NCI-H2107 (cell line): ENCODE measurements around the gene CAMKMT.
"Not testable (repeated sequence)": the region's sequence is repeated elsewhere in the genome, so short reads cannot be mapped to it uniquely, and the experiment has no call there.

Source experiments
- DNase-seq: peaks from one replicate; lab custom pipeline; 2025; lab: John Stamatoyannopoulos, UW

CAMKMT gene

DNA sequence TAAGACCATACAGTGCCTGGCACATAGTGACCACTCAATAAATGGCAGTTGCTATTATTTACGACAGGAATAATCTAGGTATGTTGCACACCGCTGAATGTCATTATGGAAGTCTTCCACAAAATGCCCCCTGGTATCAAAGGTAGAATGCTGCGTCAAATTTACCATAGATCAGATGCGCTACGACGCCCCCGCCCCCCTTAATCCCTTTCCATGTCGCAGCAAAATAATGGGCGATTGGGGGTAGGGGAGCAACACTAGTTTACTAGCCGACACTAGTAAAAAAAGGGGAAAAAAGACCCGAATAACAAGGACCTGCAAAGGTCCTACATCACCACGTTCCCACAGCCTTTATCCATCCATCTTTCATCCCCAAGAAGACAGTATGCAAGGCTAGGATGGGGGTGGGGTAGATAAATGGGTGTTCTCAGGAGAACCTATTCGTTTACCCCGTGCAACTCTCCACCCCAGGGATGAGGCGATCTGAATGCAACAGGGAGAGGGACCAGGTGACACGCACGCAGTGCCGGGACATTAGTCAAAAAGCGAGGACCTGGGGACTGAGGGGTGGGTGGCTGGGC, 908 bp upstream of the CAMKMT start:
- DNase-seq = no peak

- DNase-seq = no peak
These were observed 664 bp downstream of the CAMKMT start for GRCh38 chr2:44362207-44363015.

GRCh38 chr2:44364604-44365003, 2.9 kb downstream of the CAMKMT start:
- no peak for DNase-seq

DNA sequence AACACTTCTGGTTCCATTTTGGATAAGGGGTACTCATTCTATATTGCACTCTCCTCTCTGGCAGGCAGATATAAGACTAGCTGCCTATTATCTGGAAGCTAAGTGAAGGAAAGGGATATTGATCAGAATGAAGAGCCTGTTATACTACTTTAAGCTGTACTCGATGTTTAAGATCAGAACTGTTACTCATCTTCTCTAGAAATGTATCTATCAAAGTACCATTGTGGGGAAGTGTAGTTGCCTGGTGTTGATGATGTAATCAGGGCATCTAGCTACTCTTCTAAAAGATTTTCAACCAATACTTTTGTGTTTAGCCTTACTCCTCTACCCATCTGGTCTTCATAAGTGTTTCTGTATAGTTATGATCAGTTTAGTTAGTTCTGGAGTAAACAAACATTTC, 5.8 kb downstream of the CAMKMT start:
- DNase-seq = no peak

DNA sequence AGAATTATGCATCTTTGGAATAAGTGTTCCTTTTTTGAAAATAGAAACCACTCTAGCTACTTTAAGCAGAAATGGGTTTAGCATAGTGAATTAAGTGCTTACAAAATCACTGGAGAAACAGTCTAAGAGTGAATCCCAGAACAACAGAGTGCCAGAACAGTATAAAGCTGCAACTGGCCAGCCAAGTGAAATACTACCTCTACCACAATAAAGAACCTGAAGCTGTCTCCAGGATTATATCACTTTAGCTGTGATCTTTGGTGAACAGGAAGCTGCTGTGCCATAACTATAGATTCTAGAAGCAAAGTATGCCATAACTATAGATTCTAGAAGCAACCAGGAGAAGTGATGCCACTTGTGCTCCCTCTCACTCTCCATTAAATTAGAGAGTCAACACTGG, 7.6 kb downstream of the CAMKMT start:
- DNase-seq = no peak

- no peak for DNase-seq
These were observed 9.7 kb downstream of the CAMKMT start for GRCh38 chr2:44371445-44371844.

- DNase-seq = no peak
These were observed 10.5 kb downstream of the CAMKMT start for GRCh38 chr2:44372246-44372645.

GRCh38 chr2:44377486-44377885, 15.7 kb downstream of the CAMKMT start:
- no peak for DNase-seq

- DNase-seq = not testable (repeated sequence)
These were observed 23.5 kb downstream of the CAMKMT start for GRCh38 chr2:44385226-44385625.

GRCh38 chr2:44388877-44389276, 27.1 kb downstream of the CAMKMT start:
- DNase-seq = no peak

- no peak for DNase-seq
These were observed 28.1 kb downstream of the CAMKMT start for GRCh38 chr2:44389895-44390294.

DNA sequence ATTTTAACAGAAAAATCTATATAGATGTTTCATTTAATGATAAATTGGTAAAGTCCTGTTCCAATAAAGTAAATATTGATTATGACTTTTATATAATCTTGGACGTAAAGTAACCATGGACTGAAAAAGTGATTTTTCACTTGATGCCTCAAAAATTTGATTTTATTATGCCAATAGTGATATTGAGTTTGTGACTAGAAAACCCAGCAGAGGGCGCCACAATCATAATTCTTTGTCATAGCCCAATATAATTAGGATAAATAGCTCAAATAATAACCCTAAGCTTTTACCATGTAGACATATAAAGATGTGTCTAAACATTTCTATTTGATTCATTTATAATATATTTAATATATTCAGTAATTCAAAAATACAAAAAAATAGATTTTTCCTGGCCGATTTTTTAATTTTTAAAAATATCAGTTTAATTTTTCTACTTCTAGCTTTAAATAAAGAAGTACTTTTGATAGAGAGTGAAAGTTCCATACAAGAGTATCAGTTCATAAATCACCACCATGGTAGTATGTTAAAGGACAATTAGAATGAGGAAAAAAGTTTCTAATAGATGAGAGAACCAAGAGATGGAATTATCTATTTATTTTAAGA, 30.7 kb downstream of the CAMKMT start:
- peak; percentile 22 for DNase-seq

- no peak for DNase-seq
These were observed 35.9 kb downstream of the CAMKMT start for GRCh38 chr2:44397447-44398175.

DNA sequence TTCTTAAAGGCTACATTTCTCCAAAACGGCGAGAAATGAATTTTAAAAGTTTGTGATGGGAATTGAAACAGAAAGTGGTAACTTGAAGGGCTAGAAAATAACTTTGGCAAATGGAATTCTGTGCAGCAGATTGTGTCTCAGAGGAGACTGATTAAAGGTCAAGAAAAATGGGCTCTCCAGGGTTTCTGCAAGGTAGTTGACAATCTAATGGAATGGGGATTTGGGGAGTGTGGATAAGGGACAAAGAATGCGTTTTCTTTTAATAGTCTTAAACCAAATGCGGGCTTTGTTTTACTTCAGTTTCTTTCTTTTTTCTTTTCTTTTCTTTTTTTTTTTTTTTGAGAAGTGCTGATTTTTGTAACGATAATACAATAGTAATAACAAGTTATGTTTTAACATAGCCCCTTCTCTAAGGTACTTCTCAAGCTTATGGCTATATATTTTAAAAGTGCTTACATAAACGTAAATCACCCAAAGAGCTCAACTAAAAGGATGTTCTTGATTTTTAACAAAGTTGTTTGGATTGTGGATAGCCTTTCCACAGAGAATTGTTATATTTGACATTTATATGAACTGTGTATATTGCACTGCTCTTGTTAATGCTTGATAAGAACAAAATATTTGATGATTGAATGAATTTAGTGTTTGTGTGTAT, 36.6 kb downstream of the CAMKMT start:
- DNase-seq = no peak

DNA sequence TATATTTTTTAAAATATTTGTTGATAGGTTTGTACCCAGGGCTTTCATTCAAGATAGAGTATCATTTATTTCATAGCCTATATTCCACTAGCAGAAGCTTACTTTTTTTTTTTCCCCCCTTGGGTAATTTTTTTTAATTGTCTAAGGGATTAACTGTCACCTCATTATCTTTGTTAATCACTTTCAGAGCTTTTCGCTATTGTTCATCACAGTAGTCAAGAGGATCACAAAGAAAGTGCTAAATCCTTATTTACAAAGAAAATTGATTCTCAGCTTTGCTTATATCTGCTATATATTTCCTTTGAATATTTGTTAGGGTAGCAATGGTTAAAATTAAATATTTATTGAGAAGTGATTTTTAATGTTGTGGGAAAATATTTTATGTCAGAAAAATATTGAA, 59.0 kb downstream of the CAMKMT start:
- DNase-seq = no peak

GRCh38 chr2:44424211-44424610, 62.5 kb downstream of the CAMKMT start:
- DNase-seq = no peak

DNA sequence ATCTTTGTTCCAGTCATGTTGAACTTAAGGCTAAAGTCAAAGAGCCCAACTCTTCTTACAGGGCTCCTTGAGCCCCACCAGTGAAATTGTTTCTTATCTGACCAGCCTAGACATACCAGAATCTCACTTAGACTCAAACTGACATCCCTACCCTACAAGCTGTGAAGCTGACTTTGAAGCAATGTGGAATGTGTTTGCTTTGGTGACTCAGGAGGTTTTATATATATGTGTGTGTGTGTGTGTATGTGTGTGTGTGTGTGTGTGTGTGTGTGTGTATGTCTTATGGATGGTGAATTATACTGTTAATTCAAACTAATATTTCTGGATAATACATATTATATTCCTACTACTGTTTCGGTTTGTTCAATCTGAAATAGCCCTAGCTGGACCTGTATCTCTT, 67.3 kb downstream of the CAMKMT start:
- no peak for DNase-seq

DNA sequence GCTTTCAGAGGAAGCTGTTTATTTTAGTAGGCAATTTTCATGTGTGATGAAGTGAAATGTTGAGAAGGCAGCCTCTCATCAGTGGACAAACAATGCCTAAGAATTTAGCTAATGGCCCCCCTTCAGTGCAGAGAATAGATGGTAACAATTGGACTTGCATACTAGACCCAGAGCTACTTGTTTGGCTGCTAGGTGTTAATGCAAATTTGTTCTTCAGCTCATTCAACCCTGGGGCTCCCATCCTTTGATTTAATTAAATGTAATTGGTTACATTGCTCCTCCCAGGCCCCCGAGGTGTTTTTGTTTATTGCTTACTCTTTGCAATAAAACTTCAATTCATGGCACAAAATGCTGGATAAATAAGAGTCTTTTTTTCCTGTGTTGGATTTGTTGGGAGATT, 68.6 kb downstream of the CAMKMT start:
- DNase-seq = no peak

DNA sequence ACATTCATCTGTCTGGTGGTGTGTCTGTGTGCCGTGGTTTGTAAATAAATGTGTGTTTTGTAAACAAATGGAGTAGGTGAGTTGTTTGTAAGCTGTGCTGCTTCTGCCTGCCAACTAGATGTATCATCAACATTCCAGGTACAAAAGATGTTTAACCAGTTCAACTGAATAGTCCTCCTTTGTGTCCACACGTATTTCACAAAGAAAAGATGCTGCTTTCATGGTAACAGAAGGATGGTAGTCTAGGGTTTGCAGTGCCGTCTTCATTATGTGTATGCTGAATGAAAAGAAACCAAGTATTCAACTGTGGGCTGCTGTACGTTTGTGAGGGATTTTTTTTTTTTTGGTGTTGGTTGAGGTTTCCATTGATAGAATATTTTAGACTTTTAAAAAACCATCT, 72.1 kb downstream of the CAMKMT start:
- DNase-seq = no peak

GRCh38 chr2:44441200-44441599, 79.5 kb downstream of the CAMKMT start:
- no peak for DNase-seq

DNA sequence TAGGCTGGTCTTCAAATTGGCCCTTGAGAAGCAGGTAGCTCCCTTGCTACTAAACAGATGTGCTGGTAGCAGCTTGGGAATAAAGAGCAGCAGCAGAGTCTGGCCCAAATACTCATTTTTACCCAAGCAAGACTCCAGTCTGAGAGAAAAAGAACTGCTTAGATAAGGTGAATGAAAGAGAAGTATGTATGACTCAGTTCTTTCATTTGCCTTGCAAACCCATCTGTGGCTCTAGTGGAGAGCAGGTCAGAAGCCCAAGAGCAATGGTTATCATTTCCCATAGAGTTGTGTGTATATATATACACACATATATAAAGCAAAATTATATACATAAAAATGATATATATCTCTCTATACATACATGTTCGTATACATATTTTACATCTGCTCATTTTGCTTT, 80.3 kb downstream of the CAMKMT start:
- no peak for DNase-seq

DNA sequence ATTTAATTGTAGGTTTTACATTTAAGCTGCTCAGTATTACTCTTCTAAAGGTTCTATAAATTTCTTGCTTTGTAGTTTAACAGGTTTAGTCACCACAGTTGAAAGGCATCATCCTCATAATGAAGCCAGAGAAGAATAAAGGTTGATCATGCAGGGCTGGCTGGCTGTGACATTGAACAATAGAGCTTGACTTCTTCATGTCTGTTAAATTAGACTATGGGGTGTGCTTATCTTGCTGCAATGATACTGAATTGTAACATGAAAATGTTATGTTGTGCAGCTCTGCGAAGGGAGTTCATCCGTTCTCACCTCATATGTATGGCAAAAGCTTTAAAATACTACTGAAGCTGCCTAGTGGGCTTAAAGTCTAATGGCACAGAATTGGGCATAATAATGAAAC, 81.8 kb downstream of the CAMKMT start:
- DNase-seq = no peak
